AG09309 (cell line): ENCODE data around the gene PTPRT.

ENCODE experiments used
- DNase-seq: peaks from one replicate; pipeline ENCODE4 v3.0.0-alpha.2; 2010; ENCODE audit warnings: low read depth
- H3K4me3 ChIP-seq: 2 replicates; pipeline ENCODE4 v1.5.1; 2011; ENCODE audit warnings: mild to moderate bottlenecking, low read depth, low read length, moderate library complexity; ENCODE audit not compliant: control insufficient read depth
- CTCF ChIP-seq: IDR thresholded peaks from 2 replicates; pipeline ENCODE4 v1.5.1; 2011; ENCODE audit warnings: mild to moderate bottlenecking, low read depth, low read length, inconsistent platforms; ENCODE audit not compliant: insufficient read depth, control insufficient read depth; ENCODE audit errors: missing control alignments

The PTPRT gene

GRCh38 chr20:42125426-42125825 is 1064.3 kb downstream of the PTPRT start:
- DNase-seq = no peak
- no peak for TF ChIP-seq CTCF

GRCh38 chr20:42123981-42124473 is 1065.7 kb downstream of the PTPRT start:
- DNase-seq = no peak
- H3K4me3 ChIP-seq = no peak overlapping the region
- no peak for TF ChIP-seq CTCF

More at GRCh38 chr20:42125426-42125825, 1064.3 kb downstream of the PTPRT start:
- H3K4me3 ChIP-seq = no peak overlapping the region

GRCh38 chr20:42118409-42119125 is 1071.1 kb downstream of the PTPRT start:
- no peak for DNase-seq
- TF ChIP-seq CTCF = no peak
- no peak overlapping the region for H3K4me3 ChIP-seq

GRCh38 chr20:42118001-42118400 is 1071.7 kb downstream of the PTPRT start:
- no peak for TF ChIP-seq CTCF

GRCh38 chr20:42113236-42113635 is 1076.5 kb downstream of the PTPRT start:
- DNase-seq = no peak
- no peak overlapping the region for H3K4me3 ChIP-seq
- TF ChIP-seq CTCF = no peak

More at GRCh38 chr20:42118001-42118400, 1071.7 kb downstream of the PTPRT start:
- no peak overlapping the region for H3K4me3 ChIP-seq
- no peak for DNase-seq

GRCh38 chr20:42112161-42112560 is 1077.5 kb downstream of the PTPRT start:
- no peak for TF ChIP-seq CTCF
- DNase-seq = no peak
- no peak overlapping the region for H3K4me3 ChIP-seq
